SK-N-SH treated with all-trans-retinoic acid at 6 μM for 48 hours (cell line): ENCODE data around the gene HIVEP3.

Experiments used
- PATZ1 ChIP-seq: fragments of 250-450 bp; sonication (Bioruptor Pico); IDR thresholded peaks from 2 replicates; pipeline ENCODE4 v1.8.0; 2020; ENCODE audit warnings: mild to moderate bottlenecking, moderate library complexity, borderline replicate concordance
- TOX ChIP-seq: fragments of 250-450 bp; sonication (Bioruptor Pico); IDR thresholded peaks from 2 replicates; pipeline ENCODE4 v1.8.0; 2021; ENCODE audit warnings: mild to moderate bottlenecking, moderate library complexity, borderline replicate concordance

DNA sequence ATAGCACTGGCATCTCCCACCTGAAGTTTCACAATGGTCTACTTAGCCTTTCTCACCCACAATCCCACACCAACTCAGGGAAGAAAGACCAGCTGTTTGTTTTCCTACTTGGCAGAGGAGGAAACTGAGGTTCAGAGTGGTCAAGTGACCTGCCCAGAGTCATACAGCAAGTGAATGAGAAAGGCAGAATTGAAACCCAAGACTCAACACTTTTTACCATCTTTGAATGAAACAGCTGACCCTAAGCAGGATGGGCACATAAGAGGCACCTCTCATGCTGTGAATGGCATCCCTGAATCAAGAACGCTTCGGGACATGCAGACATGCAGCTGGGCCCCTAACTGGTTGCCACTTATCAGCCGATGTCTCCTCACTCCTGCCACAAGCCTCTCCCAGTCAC, 193.8 kb downstream of the HIVEP3 start:
- no peak for TF ChIP-seq PATZ1 (CRISPR knock-in tag)
- TF ChIP-seq TOX (CRISPR knock-in tag), result no peak
